Neural cell (in vitro differentiated cells): ENCODE measurements around the gene TNIP2. TPM values are rescaled to one million over a fixed set of nuclear protein-coding genes. Genes with fewer than 3 reads are reported as not detected.

Experiments
- H2AFZ ChIP-seq: fragments of 200-600, 300-800 bp; sonication (generic), shearing (Covaris generic); 2 replicates; pipeline ENCODE4 v1.6.0; 2014; ENCODE audit warnings: low read depth, mild to moderate bottlenecking, antibody characterized with exemption, low read length, moderate library complexity
- H3F3A ChIP-seq: fragments of 200-600 bp; shearing (Covaris generic); 2 replicates; pipeline ENCODE4 v1.6.1; 2016; ENCODE audit warnings: mild to moderate bottlenecking, moderate library complexity, mixed read lengths, antibody characterized with exemption, low read length; ENCODE audit not compliant: insufficient read depth, poor library complexity, severe bottlenecking
- H3K27ac ChIP-seq: fragments of 200-600, 300-800 bp; sonication (generic), shearing (Covaris generic); 2 replicates; pipeline ENCODE4 v1.5.1; 2014; ENCODE audit warnings: mild to moderate bottlenecking, low read length, moderate library complexity
- H3K27me3 ChIP-seq: fragments of 300-800, 200-600 bp; sonication (generic), shearing (Covaris generic); 2 replicates; pipeline ENCODE4 v1.6.0; 2014; ENCODE audit warnings: mild to moderate bottlenecking, low read depth, low read length, moderate library complexity; ENCODE audit not compliant: insufficient read depth
- H3K36me3 ChIP-seq: fragments of 300-800, 200-600 bp; sonication (generic), shearing (Covaris generic); 2 replicates; pipeline ENCODE4 v1.5.1; 2014; ENCODE audit warnings: mild to moderate bottlenecking, antibody characterized with exemption, low read length, moderate library complexity; ENCODE audit not compliant: insufficient read depth
- H3K4me2 ChIP-seq: fragments of 300-800, 200-600 bp; sonication (generic), shearing (Covaris generic); 2 replicates; pipeline ENCODE4 v1.6.0; 2014; ENCODE audit warnings: mild to moderate bottlenecking, low read length
- H3K4me3 ChIP-seq: fragments of 300-800, 200-600 bp; sonication (generic), shearing (Covaris generic); 2 replicates; pipeline ENCODE4 v1.5.1; 2014; ENCODE audit warnings: mild to moderate bottlenecking, low read length, moderate library complexity
- H3K79me2 ChIP-seq: fragments of 200-600 bp; shearing (Covaris generic); replicated peaks from 2 replicates; pipeline ENCODE4 v1.6.0; 2014; ENCODE audit warnings: mild to moderate bottlenecking, low read length, moderate library complexity; ENCODE audit not compliant: insufficient read depth
- H3K9ac ChIP-seq: fragments of 300-800, 200-600 bp; sonication (generic), shearing (Covaris generic); 2 replicates; pipeline ENCODE4 v1.6.1; 2016; ENCODE audit warnings: mild to moderate bottlenecking, low read length, mixed read lengths
- H3K9me2 ChIP-seq: fragments of 200-600 bp; shearing (Covaris generic); 2 replicates; pipeline ENCODE4 v1.6.1; 2016; ENCODE audit warnings: mild to moderate bottlenecking, low read length, mixed read lengths; ENCODE audit not compliant: insufficient read depth
- H3K9me3 ChIP-seq: fragments of 200-600, 300-800 bp; sonication (generic), shearing (Covaris generic); 2 replicates; pipeline ENCODE4 v1.6.1; 2016; ENCODE audit warnings: mild to moderate bottlenecking, mixed run types, low read length, moderate library complexity, mixed read lengths
- H4K20me1 ChIP-seq: fragments of 200-600 bp; shearing (Covaris generic); 2 replicates; pipeline ENCODE4 v1.6.1; 2016; ENCODE audit warnings: mild to moderate bottlenecking, mixed run types; ENCODE audit not compliant: insufficient read depth
- EP300 ChIP-seq: fragments of 450-650 bp; conservative IDR thresholded peaks from 2 replicates; pipeline ENCODE4 v1.6.1; 2014; ENCODE audit warnings: antibody characterized with exemption, mild to moderate bottlenecking, moderate library complexity; ENCODE audit not compliant: poor library complexity, severe bottlenecking
- EZH2 ChIP-seq: fragments of 200-600, 300-800 bp; shearing (Covaris generic), sonication (generic); IDR thresholded peaks from 2 replicates; pipeline ENCODE4 v1.6.1; 2014; ENCODE audit warnings: antibody characterized with exemption, low read length, borderline replicate concordance, mild to moderate bottlenecking; ENCODE audit not compliant: insufficient read depth, poor library complexity, severe bottlenecking
- MXI1 ChIP-seq: fragments of 450-650 bp; conservative IDR thresholded peaks from 2 replicates; pipeline ENCODE4 v1.6.1; 2014; ENCODE audit warnings: antibody characterized with exemption, mild to moderate bottlenecking; ENCODE audit not compliant: poor library complexity, severe bottlenecking
- POLR2AphosphoS5 ChIP-seq: IDR thresholded peaks from 2 replicates; pipeline ENCODE4 v1.6.1; 2012
- RAD21 ChIP-seq: fragments of 450-650 bp; conservative IDR thresholded peaks from 2 replicates; pipeline ENCODE4 v1.6.1; 2014; ENCODE audit warnings: antibody characterized with exemption, mild to moderate bottlenecking, moderate library complexity
- REST ChIP-seq: IDR thresholded peaks from 2 replicates; pipeline ENCODE4 v1.6.1; 2012; ENCODE audit warnings: borderline replicate concordance
- SMC3 ChIP-seq: fragments of 450-650 bp; conservative IDR thresholded peaks from 2 replicates; pipeline ENCODE4 v1.6.1; 2014; ENCODE audit warnings: antibody characterized with exemption, mild to moderate bottlenecking, moderate library complexity; ENCODE audit not compliant: poor library complexity
- TAF1 ChIP-seq: IDR thresholded peaks from 2 replicates; pipeline ENCODE4 v1.6.1; 2012; ENCODE audit warnings: low read depth
- polyA plus RNA-seq: library from polyadenylated mRNA; depleted of rRNA; stranded (reverse); fragments of >200 nt; gene quantifications from 2 replicates; pipeline ENCODE4 v1.2.3, GENCODE V29; 2014
- TF ChIP-seq, protein P1 (sequence below): fragments of 450-650 bp; IDR thresholded peaks from 2 replicates; pipeline ENCODE4 v1.5.1; 2014; ENCODE audit warnings: antibody characterized with exemption, mild to moderate bottlenecking, moderate library complexity; ENCODE audit not compliant: poor library complexity, severe bottlenecking

TNIP2 gene
- polyA plus RNA-seq, 1 donor from 2014 or later = 13.0 TPM

- Histone ChIP-seq H3F3A (no peaks in the 10 kb centered on the region), H3K9me2 (no peaks in the 10 kb centered on the region), H3K9ac (no peak overlapping the region), H3K9me3 (no peaks in the 10 kb centered on the region), H3K4me3 (no peak overlapping the region), H4K20me1 (no peaks in the 10 kb centered on the region), H3K36me3 (no peaks in the 10 kb centered on the region), H3K4me2 (no peak overlapping the region), H3K27me3 (no peaks in the 10 kb centered on the region), H3K27ac (no peak overlapping the region), H2AFZ (no peak overlapping the region), H3K79me2 (no peaks in the 10 kb centered on the region)
- TF ChIP-seq, protein P1, sequence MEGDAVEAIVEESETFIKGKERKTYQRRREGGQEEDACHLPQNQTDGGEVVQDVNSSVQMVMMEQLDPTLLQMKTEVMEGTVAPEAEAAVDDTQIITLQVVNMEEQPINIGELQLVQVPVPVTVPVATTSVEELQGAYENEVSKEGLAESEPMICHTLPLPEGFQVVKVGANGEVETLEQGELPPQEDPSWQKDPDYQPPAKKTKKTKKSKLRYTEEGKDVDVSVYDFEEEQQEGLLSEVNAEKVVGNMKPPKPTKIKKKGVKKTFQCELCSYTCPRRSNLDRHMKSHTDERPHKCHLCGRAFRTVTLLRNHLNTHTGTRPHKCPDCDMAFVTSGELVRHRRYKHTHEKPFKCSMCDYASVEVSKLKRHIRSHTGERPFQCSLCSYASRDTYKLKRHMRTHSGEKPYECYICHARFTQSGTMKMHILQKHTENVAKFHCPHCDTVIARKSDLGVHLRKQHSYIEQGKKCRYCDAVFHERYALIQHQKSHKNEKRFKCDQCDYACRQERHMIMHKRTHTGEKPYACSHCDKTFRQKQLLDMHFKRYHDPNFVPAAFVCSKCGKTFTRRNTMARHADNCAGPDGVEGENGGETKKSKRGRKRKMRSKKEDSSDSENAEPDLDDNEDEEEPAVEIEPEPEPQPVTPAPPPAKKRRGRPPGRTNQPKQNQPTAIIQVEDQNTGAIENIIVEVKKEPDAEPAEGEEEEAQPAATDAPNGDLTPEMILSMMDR = no peak
- TF ChIP-seq MXI1 = no peak
- no peak for TF ChIP-seq RAD21
- no peak for TF ChIP-seq EZH2
- TF ChIP-seq SMC3 = no peak
- TF ChIP-seq TAF1 = no peak
- TF ChIP-seq POLR2AphosphoS5 = no peak
- TF ChIP-seq EP300 = no peak
- TF ChIP-seq REST = no peak
These were observed 1.3 kb upstream of the TNIP2 start for GRCh38 chr4:2757426-2757825.

GRCh38 chr4:2756691-2757350 is 685 bp upstream of the TNIP2 start:
- no peaks in the 10 kb centered on the region for H4K20me1 ChIP-seq
- no peaks in the 10 kb centered on the region for H3K27me3 ChIP-seq
- no peak overlapping the region for H2AFZ ChIP-seq
- no peaks in the 10 kb centered on the region for H3K79me2 ChIP-seq
- no peak for TF ChIP-seq MXI1
- no peak overlapping the region for H3K4me2 ChIP-seq
- no peaks in the 10 kb centered on the region for H3K9me3 ChIP-seq
- H3K9me2 ChIP-seq = no peaks in the 10 kb centered on the region
- H3F3A ChIP-seq = no peaks in the 10 kb centered on the region
- H3K36me3 ChIP-seq = no peaks in the 10 kb centered on the region
- H3K9ac ChIP-seq = no peak overlapping the region
- H3K27ac ChIP-seq = no peak overlapping the region
- H3K4me3 ChIP-seq = peak overlapping the region; percentile 53
